Measurements from ENCODE around the gene SLC2A1. TPM values are rescaled to one million over a fixed set of nuclear protein-coding genes. Genes with fewer than 3 reads are reported as not detected.

Gene SLC2A1
- total RNA-seq, 1 donor from 2014 or later = 49.7 TPM

GRCh38 chr1:43002766-43003165 is 44.1 kb upstream of the SLC2A1 start:
- no peak for DNase-seq (ENCODE audit: low spot score, unreplicated experiment)
- Mint-ChIP-seq H3K4me3 (ENCODE audit: low read depth) (no peak overlapping the region), H3K9me3 (ENCODE audit: low read depth) (no peaks in the 10 kb centered on the region), H3K27ac (no peak overlapping the region), H3K27me3 (peaks cover 3% of the 10 kb centered on the region), H3K4me1 (ENCODE audit: low read depth) (peaks cover 17% of the 10 kb centered on the region), H3K36me3 (ENCODE audit: insufficient read depth) (no peaks in the 10 kb centered on the region)
- TF ChIP-seq CTCF (IDR thresholded peaks at IDR 0.05; ENCODE audit: unreplicated experiment) = no peak

GRCh38 chr1:43002116-43002515 is 43.4 kb upstream of the SLC2A1 start:
- Mint-ChIP-seq H3K4me3 (ENCODE audit: low read depth) (no peak overlapping the region), H3K27ac (no peak overlapping the region), H3K36me3 (ENCODE audit: insufficient read depth) (no peaks in the 10 kb centered on the region), H3K27me3 (peaks cover 3% of the 10 kb centered on the region), H3K9me3 (ENCODE audit: low read depth) (no peaks in the 10 kb centered on the region), H3K4me1 (ENCODE audit: low read depth) (peaks cover 15% of the 10 kb centered on the region)
- no peak for DNase-seq (ENCODE audit: low spot score, unreplicated experiment)
- TF ChIP-seq CTCF (IDR thresholded peaks at IDR 0.05; ENCODE audit: unreplicated experiment) = no peak

GRCh38 chr1:43001434-43001833 is 42.8 kb upstream of the SLC2A1 start:
- H3K27me3 Mint-ChIP-seq = peaks cover 3% of the 10 kb centered on the region
- H3K4me3 Mint-ChIP-seq (ENCODE audit: low read depth) = no peak overlapping the region
- no peak for DNase-seq (ENCODE audit: low spot score, unreplicated experiment)
- TF ChIP-seq CTCF (IDR thresholded peaks at IDR 0.05; ENCODE audit: unreplicated experiment) = no peak
- H3K9me3 Mint-ChIP-seq (ENCODE audit: low read depth) = no peaks in the 10 kb centered on the region
- peaks cover 15% of the 10 kb centered on the region for H3K4me1 Mint-ChIP-seq (ENCODE audit: low read depth)
- H3K36me3 Mint-ChIP-seq (ENCODE audit: insufficient read depth) = no peaks in the 10 kb centered on the region
- no peak overlapping the region for H3K27ac Mint-ChIP-seq

- H3K36me3 Mint-ChIP-seq (ENCODE audit: insufficient read depth) = no peaks in the 10 kb centered on the region
- peaks cover 3% of the 10 kb centered on the region for H3K27me3 Mint-ChIP-seq
- no peak for DNase-seq (ENCODE audit: low spot score, unreplicated experiment)
- H3K4me1 Mint-ChIP-seq (ENCODE audit: low read depth) = peaks cover 11% of the 10 kb centered on the region
- H3K27ac Mint-ChIP-seq = no peak overlapping the region
- no peaks in the 10 kb centered on the region for H3K9me3 Mint-ChIP-seq (ENCODE audit: low read depth)
- no peak for TF ChIP-seq CTCF (IDR thresholded peaks at IDR 0.05; ENCODE audit: unreplicated experiment)
- no peak overlapping the region for H3K4me3 Mint-ChIP-seq (ENCODE audit: low read depth)
These were observed 41.6 kb upstream of the SLC2A1 start for GRCh38 chr1:43000271-43000670.

GRCh38 chr1:42999308-42999707 is 40.6 kb upstream of the SLC2A1 start:
- H3K4me3 Mint-ChIP-seq (ENCODE audit: low read depth) = no peak overlapping the region
- peaks cover 4% of the 10 kb centered on the region for H3K27me3 Mint-ChIP-seq
- no peaks in the 10 kb centered on the region for H3K9me3 Mint-ChIP-seq (ENCODE audit: low read depth)
- no peak overlapping the region for H3K27ac Mint-ChIP-seq
- no peak for DNase-seq (ENCODE audit: low spot score, unreplicated experiment)
- no peak for TF ChIP-seq CTCF (IDR thresholded peaks at IDR 0.05; ENCODE audit: unreplicated experiment)
- H3K4me1 Mint-ChIP-seq (ENCODE audit: low read depth) = peaks cover 8% of the 10 kb centered on the region
- H3K36me3 Mint-ChIP-seq (ENCODE audit: insufficient read depth) = no peaks in the 10 kb centered on the region
